Cardiac fibroblast (primary cell): ENCODE results near the gene CARMIL1.
"Not testable (repeated sequence)": the region's sequence is repeated elsewhere in the genome, so short reads cannot be mapped to it uniquely, and the experiment has no call there.

Experiments used
- DNase-seq, 2 donors: peaks; one replicate each; pipeline versions ENCODE4 v3.0.0 to v3.0.0-alpha.2; 2010; ENCODE audit warnings: low read depth in 2 of 2
- H3K4me3 ChIP-seq, 2 donors: replicated peaks in 1 of 2; 1 replicate in 1 of 2; 2 replicates in 1 of 2; pipeline ENCODE4 v1.5.1; 2011; ENCODE audit warnings: low read depth in 2 of 2, low read length in 2 of 2, mild to moderate bottlenecking in 2 of 2, moderate library complexity in 1 of 2
- TF ChIP-seq, protein P1 (sequence below): IDR thresholded peaks from one replicate; pipeline ENCODE4 v1.5.1; 2011; ENCODE audit warnings: low read depth, mild to moderate bottlenecking, low read length, inconsistent platforms

The CARMIL1 gene

DNA sequence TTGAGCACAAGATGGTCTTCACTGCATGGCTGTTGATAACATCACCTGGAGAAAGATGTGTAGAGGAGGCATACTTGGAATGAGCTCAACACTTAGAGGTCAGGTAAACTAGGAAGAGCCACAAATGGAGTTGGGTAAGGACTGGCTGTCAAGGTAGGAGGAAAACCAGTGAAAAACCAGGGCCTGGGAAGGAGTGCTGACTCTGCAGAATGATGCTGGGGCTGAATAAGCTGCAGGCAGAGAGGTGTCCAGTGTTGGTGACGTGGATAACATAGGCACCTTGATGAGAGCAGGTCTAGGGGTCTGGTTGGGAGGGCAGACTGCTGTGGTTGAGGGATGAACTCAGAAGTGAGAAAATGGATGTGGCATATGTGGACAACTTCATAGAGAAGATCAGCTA lies 160.2 kb downstream of the CARMIL1 start:
- H3K4me3 ChIP-seq, result no peak overlapping the region
- DNase-seq, result no peak
- TF ChIP-seq, protein P1, sequence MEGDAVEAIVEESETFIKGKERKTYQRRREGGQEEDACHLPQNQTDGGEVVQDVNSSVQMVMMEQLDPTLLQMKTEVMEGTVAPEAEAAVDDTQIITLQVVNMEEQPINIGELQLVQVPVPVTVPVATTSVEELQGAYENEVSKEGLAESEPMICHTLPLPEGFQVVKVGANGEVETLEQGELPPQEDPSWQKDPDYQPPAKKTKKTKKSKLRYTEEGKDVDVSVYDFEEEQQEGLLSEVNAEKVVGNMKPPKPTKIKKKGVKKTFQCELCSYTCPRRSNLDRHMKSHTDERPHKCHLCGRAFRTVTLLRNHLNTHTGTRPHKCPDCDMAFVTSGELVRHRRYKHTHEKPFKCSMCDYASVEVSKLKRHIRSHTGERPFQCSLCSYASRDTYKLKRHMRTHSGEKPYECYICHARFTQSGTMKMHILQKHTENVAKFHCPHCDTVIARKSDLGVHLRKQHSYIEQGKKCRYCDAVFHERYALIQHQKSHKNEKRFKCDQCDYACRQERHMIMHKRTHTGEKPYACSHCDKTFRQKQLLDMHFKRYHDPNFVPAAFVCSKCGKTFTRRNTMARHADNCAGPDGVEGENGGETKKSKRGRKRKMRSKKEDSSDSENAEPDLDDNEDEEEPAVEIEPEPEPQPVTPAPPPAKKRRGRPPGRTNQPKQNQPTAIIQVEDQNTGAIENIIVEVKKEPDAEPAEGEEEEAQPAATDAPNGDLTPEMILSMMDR, result no peak

DNA sequence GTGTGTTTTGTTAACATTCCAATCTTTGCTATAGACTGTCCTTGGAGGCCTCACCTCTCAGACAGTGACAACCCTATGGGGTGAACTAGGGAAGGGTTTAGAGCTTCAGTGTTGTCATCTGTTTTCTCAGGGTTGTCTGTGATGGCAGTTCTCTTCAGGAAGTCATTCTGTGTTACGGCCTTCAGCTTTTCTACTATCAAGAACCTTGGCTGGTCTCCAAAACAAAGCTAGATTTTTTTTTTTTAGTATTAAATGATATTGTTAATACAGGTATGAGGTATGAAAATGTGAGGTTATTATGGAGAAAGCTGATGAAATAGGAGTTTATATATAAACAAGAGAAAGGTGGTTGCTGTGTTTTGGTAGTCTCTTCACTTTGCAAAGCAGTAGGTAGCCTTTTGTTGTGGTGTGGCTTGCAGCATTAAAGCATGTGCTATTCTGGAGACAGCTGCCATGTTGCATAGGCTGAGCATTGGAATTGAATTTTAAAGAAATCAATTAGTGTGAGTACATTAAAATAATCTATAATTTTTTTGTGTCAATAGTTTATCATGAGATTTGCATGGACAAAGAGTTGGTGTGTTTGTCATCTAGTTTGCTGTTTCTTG lies 162.6 kb downstream of the CARMIL1 start:
- H3K4me3 ChIP-seq, result no peak overlapping the region
- TF ChIP-seq, protein P1, result no peak
- DNase-seq, result no peak

DNA sequence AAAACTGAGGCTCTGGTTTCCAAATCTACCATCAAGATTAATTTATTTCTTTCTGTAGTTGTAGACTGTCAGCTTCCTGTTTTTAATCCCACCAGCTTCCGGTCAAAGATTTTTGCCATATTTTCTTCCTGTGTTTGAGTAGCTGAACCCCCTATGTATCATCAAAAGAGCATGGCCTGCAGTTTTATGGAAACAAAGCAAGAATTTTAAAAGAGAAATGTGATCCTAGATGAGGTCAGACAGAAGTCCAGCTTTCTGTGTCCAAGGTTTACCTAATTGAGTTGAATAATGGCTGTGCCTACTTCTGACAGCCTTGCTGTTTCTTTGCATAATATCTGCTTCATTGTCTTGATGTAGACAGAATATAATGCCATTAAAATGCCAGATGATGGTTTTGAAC lies 163.7 kb downstream of the CARMIL1 start:
- H3K4me3 ChIP-seq, result no peak overlapping the region
- TF ChIP-seq, protein P1, result no peak
- DNase-seq, result no peak

DNA sequence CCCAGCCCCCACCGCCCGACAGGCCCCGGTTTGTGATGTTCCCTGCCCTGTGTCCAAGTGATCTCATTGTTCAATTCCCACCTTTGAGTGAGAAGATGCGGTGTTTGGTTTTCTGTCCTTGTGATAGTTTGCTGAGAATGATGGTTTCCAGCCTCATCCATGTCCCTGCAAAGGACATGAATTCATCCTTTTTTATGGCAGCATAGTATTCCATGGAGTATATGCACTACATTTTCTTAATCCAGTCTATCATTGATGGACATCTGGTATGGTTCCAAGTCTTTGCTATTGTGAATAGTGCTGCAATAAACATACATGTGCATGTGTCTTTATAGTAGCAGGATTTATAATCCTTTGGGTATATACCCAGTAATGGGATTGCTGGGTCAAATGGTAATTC lies 165.3 kb downstream of the CARMIL1 start:
- not testable (repeated sequence) for DNase-seq, H3K4me3 ChIP-seq

DNA sequence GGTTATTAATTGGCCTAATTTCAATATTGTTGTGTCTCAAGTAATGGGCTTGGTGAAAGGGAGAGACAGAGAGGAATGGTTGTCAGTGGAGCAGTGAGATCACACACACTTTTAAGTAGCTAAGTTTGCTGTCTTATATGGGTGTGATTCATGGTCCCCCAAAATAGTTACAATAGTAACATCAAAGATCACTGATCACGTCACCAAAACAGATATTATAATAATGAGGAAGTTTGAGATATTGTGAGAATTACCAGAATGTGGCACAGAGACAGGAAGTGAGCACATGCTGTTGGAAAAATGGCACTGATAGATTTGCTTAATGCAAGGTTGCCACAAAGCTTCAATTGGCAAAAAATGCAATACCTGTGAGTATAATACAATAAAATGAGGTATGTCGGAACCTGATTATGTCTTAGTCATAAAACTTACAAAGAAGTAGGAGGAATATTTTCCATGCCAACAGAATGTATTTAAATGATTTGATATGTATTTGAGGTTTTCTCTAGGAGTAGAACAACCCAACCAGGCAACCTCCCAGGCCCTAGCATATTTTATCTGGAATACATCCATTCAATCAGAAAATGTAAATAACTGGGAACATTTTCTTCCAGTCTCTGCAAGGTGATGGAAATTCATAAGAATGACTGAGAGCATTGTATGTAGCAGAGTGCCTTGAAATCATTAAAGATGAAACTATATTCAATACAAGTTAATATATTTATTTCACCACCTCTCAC lies 167.8 kb downstream of the CARMIL1 start:
- TF ChIP-seq, protein P1, result no peak
- no peak for DNase-seq
- H3K4me3 ChIP-seq, result no peak overlapping the region

DNA sequence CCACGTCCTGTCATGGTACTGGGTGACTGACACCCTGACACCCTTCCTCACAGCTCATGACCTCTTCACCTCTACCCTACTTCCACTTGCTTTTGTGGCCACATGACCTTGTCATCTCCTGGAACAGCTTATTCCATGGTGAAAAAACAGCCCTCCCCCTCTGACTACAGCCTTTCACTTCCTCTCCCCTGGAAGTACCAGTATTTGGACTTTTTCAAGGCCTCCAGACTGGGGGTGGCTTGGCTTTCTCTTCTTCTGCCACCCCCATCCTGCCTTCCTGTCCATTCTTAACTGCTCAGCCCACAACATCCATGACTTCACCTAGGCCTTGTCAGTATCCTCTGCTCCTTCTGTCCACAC lies 168.4 kb downstream of the CARMIL1 start:
- DNase-seq, result no peak
- TF ChIP-seq, protein P1, result no peak
- H3K4me3 ChIP-seq, result no peak overlapping the region

DNA sequence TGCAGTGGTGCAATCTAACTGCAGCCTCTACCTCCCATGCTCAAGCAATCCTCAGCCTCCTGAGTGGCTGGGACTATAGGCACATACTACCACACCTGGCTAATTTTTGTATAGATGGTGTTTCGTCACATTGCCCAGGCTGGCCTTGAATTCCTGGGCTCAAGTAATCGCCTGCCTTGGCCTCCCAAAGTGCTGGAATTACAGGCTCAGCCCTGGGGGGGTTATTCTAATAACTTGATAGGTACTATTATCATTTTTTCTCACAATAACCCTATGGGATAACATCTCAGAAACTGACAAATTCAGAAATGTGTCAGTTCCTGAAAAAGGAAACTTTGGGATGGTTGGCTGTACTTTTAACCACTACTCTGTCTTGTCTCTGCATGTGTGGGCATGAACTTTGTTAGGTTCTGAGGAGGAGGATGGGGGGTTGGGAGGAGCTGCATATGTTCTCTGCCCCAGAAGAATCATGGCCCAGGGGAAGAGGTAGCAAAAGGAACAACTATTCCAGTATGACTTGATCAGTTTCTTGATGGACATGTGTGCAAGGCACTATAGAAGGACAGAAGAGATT lies 169.9 kb downstream of the CARMIL1 start:
- DNase-seq, result no peak
- TF ChIP-seq, protein P1, result no peak
- no peak overlapping the region for H3K4me3 ChIP-seq
